ENCODE data around the gene PI4K2A.
A peak's percentile ranks its signal among the peaks of the same experiment; 100 is the strongest.
"Not testable (repeated sequence)": the region's sequence is repeated elsewhere in the genome, so short reads cannot be mapped to it uniquely, and the experiment has no call there.

PI4K2A gene

DNA sequence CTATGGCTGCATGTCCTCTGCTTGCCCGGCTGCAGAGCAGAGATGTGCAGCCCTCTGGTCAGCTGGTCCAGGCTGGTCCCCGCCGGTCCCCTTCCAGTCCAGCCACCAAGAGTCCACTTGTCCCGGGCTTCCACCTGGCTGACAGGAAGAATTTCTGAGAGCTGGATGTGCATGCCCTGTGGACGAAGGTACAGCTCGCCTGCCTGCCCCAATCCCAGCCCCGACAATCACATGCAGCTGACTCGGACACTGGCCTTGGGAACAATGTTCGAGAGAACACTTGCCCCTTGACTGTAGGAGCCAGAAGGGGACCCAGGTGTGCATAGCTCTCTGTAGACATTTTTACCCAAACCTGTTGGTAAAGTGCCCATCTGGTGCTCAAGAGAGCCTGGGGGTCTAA is 34.8 kb downstream of the PI4K2A start:
- FAIRE-seq = no peak

DNA sequence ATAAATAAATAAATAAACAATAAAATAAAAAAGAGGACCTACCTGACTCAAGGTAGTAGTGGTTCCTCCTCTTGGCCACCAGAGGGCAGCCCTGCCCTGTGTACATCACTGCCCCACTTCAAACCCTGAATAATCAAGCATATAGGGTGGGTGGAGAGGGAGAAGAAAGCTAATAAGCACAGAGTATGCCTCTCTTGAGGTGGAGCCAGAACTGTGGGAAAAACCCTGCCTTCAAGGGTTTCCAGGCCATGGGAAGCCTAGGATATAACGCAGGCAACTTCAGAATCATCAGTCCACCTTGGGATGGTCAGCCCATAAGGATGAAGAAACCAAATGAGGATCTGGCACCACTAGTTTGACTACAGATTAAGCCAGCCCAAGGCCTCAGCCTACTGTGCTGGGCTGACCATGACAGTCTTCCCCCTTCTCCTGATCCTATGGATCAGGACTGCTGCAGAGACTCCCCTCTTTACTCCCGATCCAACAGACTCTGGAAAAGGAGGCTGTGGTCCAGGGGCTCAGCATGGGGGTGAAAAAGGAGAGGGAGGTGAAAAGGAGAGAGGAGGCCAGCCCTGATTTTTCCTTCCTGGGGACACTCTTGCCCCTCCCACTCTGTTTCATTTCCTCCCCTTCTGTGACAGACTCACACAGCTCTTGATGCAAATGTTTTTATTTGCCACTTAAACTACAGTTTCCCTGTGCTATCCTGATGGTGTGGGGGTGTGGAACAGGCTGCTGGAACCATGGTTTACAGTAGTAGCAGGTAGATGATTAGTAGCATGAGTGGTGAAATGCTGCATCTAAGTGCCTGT is 36.5 kb downstream of the PI4K2A start:
- FAIRE-seq = peak; percentile 97

DNA sequence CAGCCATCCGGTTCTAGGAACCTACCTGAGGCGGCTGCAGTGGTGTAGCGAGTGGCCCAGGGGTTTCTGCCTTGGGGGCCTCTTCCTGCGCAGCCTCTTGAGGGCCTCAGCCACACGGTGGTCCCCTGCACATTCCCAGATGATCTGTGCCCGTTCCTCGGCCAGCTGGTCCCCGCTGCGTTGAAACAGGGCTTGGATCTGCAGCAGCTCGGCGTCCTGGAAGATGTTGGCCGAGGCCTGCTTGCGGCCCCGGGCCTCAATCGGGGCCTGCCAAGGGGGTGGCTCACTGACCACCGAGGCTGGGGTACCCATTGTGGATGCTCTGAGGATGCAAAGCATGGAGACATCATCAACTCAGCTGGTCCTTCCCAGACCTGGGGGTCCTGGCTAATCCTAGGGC is 39.1 kb downstream of the PI4K2A start:
- no peak for FAIRE-seq

DNA sequence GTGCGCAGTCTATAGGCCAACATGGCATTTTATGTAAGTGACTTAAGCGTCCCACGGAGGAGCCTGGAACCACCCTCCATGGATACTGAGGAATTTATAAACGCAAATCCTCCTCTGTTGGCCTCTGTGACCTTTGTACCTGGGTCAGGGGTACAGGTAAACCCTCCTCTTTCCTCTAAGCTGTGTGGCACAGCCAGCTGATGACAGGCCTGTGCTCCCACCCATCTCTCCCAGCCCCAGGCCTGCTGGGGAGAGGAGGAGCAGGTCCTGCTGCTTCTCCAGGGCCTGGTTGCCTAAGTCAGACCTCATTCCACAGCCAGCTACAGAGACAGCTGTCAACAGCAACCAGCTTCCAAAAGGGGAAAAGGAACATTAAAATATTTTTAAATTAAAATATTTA is 41.6 kb downstream of the PI4K2A start:
- no peak for FAIRE-seq

DNA sequence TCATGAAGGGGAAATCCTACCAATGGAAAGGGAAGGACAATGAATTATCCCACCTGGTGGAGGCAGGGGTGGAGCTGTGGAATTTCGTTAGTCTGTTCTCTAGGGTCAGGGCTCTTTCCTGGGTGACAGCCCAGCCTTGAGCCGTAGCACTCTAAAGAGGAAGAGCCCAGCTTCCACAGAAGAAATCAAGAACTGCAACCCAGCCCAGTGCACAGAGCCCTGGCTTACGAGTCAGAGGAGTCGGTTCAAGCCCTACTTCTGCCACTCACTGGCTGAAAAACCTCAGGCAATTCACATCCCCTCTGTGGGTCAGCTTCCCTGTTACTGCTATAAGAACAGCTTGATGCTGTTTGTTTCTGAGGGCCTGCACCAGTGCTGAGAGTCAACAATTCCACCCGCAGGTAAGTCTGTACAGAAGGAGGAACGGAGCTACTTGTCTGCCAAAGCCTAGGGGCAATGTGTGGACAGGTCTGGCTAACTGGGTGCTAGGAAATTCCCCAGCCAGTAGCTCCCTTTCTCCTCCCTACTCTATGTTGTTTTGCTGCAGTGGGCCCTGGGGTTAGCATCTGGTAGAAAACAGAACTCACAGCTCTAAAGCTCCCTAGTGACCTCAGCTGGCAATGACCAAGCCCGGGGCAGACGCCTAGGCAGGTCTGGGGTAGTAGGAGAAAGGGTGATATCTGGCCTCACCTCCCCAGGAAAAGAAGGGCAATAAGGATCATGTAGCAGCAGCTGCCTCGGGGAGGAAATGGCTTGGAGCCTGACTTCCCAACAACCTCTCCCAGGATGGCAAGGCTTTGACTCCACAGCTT is 43.3 kb downstream of the PI4K2A start:
- FAIRE-seq = no peak

DNA sequence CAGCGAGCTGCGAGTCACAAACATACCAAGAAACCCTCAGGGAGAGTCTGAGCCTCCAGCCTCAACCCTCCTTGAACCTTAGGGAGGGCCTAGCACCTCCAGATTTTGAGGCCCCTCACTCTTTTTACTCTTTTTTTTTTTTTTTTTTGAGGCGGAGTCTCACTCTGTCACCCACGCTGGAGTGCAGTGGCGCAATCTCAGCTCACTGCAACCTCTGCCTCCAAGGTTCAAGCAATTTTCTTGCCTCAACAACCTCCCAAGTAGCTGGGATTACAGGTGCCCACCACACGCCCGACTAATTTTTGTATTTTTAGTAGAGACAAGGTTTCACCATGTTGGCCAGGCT is 43.9 kb downstream of the PI4K2A start:
- FAIRE-seq = not testable (repeated sequence)

DNA sequence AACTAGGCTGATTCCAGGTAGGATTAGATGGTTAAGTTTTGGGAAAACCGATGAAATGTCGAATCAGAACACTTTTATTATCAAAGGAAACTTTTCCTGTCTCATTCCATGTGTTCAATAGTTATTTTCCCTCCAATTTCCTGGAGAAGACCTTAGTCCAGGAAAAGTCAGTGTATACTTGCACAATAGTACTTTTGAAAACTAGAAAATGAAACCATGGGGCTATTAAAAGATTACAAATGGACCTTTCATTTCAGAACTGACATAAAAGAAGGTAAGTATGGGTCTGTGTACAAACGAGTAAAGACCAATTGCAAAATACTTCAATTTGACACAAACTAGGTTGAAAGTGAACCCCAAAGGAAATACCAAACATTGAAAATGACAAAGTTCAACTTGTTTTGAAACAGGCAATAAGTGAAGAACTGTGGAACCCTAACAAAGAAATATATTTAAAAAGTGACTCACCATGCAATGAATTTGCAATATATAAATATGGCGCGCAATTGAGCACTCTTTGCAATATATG is 44.5 kb downstream of the PI4K2A start:
- no peak for FAIRE-seq

DNA sequence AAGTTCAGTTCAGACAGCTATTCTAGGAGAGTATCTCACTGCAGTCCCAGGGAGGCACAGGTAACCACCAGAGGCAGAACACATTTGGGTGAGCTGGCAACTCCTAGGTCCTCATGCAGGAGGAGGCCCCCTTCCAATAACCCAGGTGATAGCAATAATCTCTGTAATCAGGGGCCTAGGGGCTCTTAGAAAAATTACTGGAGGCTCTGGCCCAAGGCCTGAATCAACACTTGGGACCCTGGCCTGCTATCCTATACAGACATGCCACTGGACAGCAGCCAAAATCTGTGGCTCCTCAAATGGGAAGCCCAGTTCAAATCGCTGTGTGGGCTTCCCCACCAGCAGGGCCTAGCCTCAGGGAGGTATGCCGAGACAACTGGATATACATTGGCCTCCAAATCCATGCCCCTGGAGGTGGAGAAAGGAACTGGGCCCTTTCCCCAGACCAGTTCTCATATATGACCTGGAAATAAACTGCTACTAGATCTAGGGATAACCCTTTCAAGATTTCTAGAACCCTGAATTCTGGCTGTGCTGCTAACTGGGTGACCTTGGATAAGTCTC is 45.0 kb downstream of the PI4K2A start:
- FAIRE-seq = no peak

DNA sequence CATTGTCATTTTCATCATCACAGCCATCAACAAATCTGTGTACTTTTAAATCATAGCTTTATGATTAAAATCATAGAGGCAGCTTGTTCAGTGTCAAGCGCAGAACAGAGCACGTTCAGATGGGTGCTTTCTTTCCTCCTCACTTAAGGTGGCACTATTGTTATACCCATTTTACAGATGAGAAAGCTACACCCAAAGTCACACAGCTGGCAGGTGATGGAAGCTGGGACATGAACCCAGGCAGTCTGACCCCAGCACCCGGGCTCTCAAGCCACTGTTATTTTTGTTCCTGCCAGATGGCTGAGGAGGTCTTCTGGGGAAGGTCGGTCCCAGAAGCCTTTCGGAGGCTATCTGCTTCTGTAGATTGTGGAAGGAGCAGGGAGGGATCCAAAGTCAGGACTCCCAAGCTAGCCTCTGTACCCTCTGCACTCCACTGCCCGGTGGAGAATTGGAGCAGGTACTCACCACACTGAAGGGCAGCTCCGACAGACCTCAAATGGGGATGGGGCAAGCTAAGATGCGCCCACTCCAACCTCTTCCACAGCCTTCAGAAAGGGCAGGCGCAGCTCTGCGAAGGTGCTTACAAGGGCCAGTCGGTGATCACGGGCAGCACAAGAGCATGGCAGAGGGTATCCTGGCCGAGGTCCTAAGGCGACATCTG is 46.0 kb downstream of the PI4K2A start:
- no peak for FAIRE-seq

DNA sequence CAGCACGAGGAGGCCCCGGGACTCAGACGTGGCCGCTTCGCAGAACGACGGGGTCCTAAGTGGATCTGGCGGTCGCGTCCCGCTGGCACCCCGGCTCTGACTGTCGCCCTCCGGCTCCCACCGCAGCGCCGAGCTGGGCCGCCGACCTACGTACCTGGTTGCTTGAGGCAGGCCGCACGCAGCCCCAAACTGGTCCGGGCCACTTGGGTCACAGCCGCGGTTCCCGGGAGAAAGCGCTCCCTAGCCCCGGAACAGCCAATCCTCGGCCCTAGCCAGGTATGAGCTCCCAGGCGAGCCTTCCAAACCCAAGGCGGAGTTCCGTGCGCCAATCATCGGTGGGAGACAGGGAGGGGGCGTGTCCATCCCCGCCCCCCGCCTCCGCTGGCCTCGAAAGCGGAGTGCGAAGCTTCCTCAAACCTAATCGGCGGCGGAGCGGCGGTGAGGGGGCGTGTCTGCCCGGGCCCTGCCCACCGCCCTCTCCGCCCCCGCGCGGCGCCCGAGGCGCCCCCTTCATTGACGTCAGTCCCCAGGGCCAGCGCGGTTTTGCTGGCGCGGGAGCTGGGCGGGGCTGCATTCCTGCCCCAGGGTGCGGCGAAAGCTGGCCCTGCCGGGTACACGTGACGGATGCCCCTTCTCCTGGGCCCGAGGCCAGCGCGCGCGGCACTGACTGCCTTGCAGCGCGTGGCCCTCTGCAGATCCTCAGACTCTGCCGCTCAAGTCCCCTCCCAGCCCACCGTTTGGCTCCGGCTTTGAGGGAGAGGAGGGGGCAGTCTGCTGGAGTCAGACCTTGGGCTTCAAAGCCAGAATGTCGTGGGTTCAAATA is 46.7 kb downstream of the PI4K2A start, which contains the start of gene AVPI1:
AVPI1 (minus strand) TSS at position 280 of the 823 bp plus-strand sequence. CDS start 7,336 bp downstream, outside the sequence.
- FAIRE-seq = peak; percentile 93

DNA sequence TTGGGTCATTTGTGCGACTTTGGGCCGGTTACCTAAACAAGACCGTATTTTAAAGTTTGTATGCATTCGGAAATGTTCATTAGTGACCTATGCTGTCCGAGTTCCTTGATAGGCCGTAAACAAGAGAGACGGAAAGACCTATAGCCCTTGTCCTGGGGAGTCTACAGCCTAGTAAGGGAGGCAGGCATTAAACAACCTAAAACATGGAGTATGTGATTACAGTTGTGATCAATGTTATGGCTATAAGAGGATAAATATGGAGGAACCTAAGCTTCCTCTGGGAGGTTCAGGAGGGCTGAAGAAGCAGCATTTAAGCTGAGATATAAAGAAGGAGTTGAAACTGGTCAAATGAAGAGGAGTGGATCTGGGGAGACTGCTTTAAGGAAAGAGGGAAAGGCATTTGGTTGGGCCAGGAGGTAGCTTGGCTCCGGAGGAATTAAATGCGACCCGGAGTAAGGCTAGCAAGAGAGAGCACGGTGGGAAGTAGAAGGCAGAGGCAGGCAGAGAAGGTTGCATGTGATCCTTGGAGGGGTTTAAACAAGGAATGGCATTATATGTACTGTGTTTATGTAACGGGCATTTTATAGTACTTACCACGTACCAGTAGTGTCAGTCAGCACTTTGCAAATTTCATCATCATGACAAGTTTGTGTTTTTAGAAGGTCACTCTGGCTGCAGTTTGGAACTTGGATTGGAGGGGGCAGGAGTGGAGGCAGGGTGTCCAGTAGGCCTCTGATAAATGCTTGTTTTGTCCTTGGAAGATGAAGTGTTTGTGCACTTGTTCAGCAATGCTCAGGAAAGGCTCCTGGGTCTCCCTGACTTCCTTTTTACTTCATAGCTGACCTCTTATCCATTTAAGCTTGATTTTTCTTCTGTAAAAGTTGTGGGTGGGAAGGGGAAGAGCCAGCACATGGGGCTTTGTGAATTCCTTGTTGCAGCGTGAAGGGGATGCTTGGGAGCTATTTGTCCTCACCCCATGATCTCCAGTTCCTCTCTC is 47.6 kb downstream of the PI4K2A start:
- no peak for FAIRE-seq

DNA sequence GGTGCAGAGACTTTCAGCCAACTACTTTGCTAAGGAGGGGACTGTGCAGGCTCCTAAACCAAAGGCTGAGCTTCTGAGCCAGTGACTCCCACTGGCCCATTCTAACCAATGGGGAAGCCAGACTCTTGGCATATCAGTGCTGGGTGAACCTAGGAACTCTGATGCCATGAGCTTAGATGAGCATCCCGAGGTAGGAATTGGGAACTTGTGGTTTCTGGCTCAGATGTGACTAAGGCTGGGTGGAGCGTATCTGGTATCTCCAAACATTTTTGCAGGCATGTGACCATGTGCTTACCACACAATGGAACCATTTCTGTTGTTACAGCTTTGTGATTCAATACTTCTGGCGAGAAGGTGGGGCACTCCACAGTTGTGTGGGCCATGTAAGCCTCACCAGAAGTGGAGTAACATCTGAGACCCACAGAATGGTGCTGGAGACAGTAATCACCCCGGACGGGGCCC is 49.1 kb downstream of the PI4K2A start:
- no peak for FAIRE-seq

DNA sequence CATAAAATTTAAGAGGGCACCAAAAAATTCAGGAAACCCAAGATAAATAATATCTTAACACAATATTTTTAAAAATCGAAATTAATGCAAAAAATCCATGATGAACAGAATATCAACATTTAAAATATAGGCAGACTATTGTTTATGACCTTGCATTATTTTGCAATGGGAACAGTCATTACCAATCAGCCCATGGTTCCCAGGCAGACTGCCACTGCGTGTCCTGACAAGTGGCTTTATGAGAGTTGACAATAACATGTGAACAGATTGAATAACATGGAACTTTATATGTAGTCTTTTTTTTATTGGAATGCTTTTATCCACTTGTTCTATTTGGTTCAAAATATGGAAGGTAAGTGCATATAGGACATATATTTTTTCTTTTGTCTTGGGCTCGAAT is 49.7 kb downstream of the PI4K2A start:
- no peak for FAIRE-seq

DNA sequence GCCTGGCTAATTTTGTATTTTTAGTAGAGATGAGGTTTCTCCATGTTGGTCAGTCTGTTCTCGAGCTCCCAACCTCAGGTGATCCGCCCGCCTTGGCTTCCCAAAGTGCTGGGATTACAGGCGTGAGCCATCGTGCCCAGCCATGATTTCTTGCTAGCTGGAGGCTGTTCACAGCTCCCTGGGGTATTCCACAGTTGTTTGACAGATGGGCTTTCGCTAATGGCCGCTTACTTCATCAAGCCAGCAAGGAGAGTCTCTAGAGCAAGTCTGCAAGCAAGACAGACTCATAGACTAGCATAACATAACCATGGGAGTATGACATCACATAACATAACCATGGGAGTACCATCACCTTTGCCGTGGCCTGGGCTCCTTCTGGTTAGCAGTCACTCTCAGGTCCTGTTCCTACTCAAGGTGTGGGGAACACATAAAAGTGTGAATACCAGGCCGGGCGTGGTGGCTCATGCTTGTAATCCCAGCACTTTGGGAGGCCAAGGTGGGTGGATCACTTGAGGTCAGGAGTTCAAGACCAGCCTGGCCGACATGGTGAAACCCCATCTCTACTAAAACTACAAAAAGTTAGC is 57.7 kb downstream of the PI4K2A start:
- FAIRE-seq = not testable (repeated sequence)

DNA sequence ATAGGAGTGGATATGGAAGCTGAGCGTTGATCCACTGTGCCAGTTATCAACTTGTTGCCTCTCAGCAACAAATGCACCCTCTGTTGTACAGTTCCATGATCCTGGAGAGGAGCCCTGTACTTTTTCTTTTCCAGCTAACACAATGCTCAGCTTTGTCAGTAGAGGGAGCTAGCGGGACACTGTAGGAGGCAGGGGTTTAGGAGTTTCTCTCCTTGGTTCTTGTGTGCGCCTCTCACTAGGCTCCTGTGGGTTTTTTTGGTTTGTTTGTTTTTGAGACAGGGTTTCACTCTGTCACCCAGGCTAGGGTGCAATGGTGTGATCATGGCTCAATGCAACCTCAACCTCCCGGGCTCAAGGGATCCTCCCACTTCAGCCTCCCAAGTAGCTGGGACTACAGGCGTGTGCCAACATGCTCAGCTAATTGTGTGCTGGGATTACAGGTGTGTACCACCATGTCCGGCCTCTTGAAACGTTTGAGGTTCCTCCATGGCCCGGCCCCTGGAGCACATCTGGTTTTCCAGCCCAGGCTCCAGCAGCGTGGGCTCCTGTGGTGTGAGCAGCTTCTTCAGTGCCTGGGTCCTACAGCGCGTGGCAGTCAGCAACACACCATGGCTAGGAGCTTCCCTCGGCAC is 61.1 kb downstream of the PI4K2A start:
- peak; percentile 91 for FAIRE-seq

DNA sequence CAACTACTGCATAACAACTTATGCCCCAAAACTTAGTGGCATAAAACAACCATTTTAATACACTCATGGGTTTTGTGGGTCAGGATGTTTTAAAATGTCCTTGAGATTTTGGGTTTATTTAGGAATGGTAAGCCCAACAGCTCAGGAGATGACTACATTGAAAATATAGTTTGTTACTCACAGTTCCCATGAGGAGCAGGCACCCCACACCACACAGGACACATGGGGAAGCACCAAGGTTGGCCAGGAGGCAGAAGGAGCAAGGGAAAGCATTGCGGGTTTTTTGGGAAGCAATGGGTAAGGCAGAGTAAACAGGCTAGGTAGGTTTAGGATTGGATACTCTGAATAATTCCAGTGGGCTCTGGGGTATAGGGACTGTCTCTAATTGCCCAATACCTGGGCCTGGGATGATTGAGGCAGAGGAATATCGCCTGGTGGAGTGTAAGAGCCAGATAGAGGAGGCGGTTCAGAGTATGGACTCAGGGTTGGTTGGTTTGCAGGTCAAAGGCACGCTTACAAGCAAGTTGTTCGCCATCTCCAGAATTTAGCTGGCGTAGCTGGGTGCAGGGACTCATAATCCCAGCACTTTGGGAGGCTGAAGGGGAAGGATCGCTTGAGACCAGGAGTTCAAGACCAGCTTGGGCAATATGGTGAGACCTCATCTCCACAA is 63.1 kb downstream of the PI4K2A start:
- no peak for FAIRE-seq

DNA sequence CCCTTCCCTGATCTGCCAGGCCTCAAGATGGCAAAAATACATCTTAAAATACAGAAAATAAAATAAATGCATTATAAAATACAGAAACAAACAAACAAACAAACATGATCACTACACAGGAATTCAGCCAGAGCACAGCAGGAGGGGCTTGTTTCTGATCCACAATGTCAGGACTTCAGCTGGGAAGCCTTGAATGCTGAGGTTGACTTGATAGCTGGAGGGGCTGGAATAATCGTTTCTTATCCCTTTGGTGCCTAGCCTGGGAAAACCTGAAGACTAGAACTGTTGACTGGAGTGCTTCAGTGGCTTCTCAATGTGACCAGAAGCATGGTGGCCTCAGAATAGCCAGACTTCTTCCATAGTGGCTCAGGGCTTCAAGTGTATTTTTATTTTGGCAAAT is 63.9 kb downstream of the PI4K2A start:
- FAIRE-seq = no peak

DNA sequence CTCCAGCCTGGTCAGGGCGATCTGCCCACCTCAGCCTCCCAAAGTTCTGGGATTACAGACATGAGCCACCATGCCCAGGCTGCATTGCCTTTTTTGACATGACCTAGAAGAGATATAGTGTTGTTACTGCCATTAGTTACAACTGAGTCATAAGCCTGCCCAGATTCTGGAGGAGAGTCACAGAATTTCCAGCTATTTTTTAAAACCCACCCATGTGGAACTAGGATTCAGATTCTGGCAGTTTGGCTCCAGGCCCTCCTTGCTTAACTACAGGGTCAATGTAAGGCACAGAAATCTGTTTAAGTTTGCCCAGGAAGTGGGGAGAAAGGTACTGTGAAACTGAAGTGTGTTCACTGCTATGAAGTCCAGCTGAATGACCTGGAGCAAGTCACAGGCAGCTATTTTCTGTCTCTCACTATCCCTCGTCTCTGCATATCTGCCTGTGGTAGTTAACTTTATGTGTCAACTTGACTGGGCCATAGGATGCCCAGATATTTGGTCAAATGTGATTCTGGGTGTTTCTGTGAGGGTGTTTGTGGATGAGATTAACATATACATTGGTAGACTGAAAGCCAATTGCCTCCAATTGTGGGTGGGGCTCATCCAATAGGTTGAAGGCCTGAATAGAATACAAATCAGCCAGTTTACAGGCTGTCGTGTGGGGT is 64.7 kb downstream of the PI4K2A start:
- no peak for FAIRE-seq
